ENCODE measurements around the gene PDE1C.
A peak's percentile ranks its signal among the peaks of the same experiment; 100 is the strongest.

PDE1C gene

GRCh38 chr7:32074787-32075585 lies 4.8 kb upstream of the PDE1C start:
- no peak for DNase-seq (ENCODE audit: low spot score)

- DNase-seq (ENCODE audit: low spot score) = no peak
Observed at GRCh38 chr7:32073533-32073932, 3.3 kb upstream of the PDE1C start.

GRCh38 chr7:32072397-32072796 lies 2.2 kb upstream of the PDE1C start:
- no peak for DNase-seq (ENCODE audit: low spot score)

- DNase-seq (ENCODE audit: low spot score) = no peak
Observed at GRCh38 chr7:32071466-32072091, 1.4 kb upstream of the PDE1C start.

GRCh38 chr7:32070051-32070405 lies 179 bp downstream of the PDE1C start:
- no peak for DNase-seq (ENCODE audit: low spot score)

- DNase-seq (ENCODE audit: low spot score) = no peak
Observed at GRCh38 chr7:32069116-32069650, 1.0 kb downstream of the PDE1C start.

GRCh38 chr7:32068411-32069101 lies 1.7 kb downstream of the PDE1C start:
- DNase-seq (ENCODE audit: low spot score) = no peak

- no peak for DNase-seq (ENCODE audit: low spot score)
Observed at GRCh38 chr7:32066441-32066840, 3.8 kb downstream of the PDE1C start.

- DNase-seq (ENCODE audit: low spot score) = no peak
Observed at GRCh38 chr7:32063614-32064013, 6.6 kb downstream of the PDE1C start.

GRCh38 chr7:32062150-32062549 lies 8.1 kb downstream of the PDE1C start:
- peak; percentile 59 for DNase-seq (ENCODE audit: low spot score)

- DNase-seq (ENCODE audit: low spot score) = no peak
Observed at GRCh38 chr7:32061346-32061745, 8.9 kb downstream of the PDE1C start.

GRCh38 chr7:32059289-32060011 lies 10.8 kb downstream of the PDE1C start:
- DNase-seq (ENCODE audit: low spot score) = peak; percentile 28

- no peak for DNase-seq (ENCODE audit: low spot score)
Observed at GRCh38 chr7:32058002-32058401, 12.2 kb downstream of the PDE1C start.

- DNase-seq (ENCODE audit: low spot score) = no peak
Observed at GRCh38 chr7:32056767-32057166, 13.4 kb downstream of the PDE1C start.

- no peak for DNase-seq (ENCODE audit: low spot score)
Observed at GRCh38 chr7:32053204-32053603, 17.0 kb downstream of the PDE1C start.

- DNase-seq (ENCODE audit: low spot score) = no peak
Observed at GRCh38 chr7:32051128-32051527, 19.1 kb downstream of the PDE1C start.

- DNase-seq (ENCODE audit: low spot score) = no peak
Observed at GRCh38 chr7:32049599-32049998, 20.6 kb downstream of the PDE1C start.

- DNase-seq (ENCODE audit: low spot score) = no peak
Observed at GRCh38 chr7:32048970-32049491, 21.2 kb downstream of the PDE1C start.

GRCh38 chr7:32047801-32048200 lies 22.4 kb downstream of the PDE1C start:
- DNase-seq (ENCODE audit: low spot score) = no peak

- no peak for DNase-seq (ENCODE audit: low spot score)
Observed at GRCh38 chr7:32047075-32047474, 23.1 kb downstream of the PDE1C start.

GRCh38 chr7:32045228-32045627 lies 25.0 kb downstream of the PDE1C start:
- no peak for DNase-seq (ENCODE audit: low spot score)

GRCh38 chr7:32044739-32045138 lies 25.5 kb downstream of the PDE1C start:
- DNase-seq (ENCODE audit: low spot score) = no peak

All from D341Med (cell line).